Ovary (tissue), 9 donors: Measurements from ENCODE around the gene UGT1A5. TPM values are rescaled to one million over a fixed set of nuclear protein-coding genes. Genes with fewer than 3 reads are reported as not detected.

Experiments used
- DNase-seq, 5 donors: peaks; one replicate each; pipeline ENCODE4 v3.0.0-alpha.2; 2019 to 2020
- H3K27ac ChIP-seq, 2 donors: fragments of 200-600 bp; one replicate each; pipeline versions ENCODE4 v1.5.1 to v1.8.0; 2019 to 2022
- H3K27me3 ChIP-seq: fragments of 200-600 bp; one replicate; pipeline ENCODE4 v1.8.0; 2022
- H3K36me3 ChIP-seq: fragments of 200-600 bp; sonication (generic); one replicate; pipeline ENCODE4 v1.5.1; 2019
- H3K4me1 ChIP-seq: one replicate; pipeline ENCODE4 v1.8.1; 2013; ENCODE audit warnings: mild to moderate bottlenecking, moderate library complexity; ENCODE audit not compliant: insufficient read depth
- H3K4me3 ChIP-seq: fragments of 200-600 bp; sonication (generic); one replicate; pipeline ENCODE4 v1.5.1; 2017
- H3K9me3 ChIP-seq, 2 donors: fragments of 200-600 bp in 1 of 2; sonication (generic) in 1 of 2; one replicate each; pipeline versions ENCODE4 v1.5.1 to v1.8.1; 2013 to 2019; ENCODE audit warnings: mild to moderate bottlenecking in 1 of 2, moderate library complexity in 1 of 2
- EP300 ChIP-seq: sonication (generic); formaldehyde crosslinking; IDR thresholded peaks from one replicate; pipeline ENCODE4 v1.6.1; 2017; ENCODE audit warnings: antibody characterized with exemption
- POLR2A ChIP-seq: fragments of 450-650 bp; IDR thresholded peaks from one replicate; pipeline ENCODE4 v1.6.1; 2017; ENCODE audit warnings: antibody characterized with exemption, mild to moderate bottlenecking, moderate library complexity
- WGBS, 3 donors: extraction: QIAGEN DNeasy Blood & Tissue Kit in 1 of 3; methylation state at CpG; one replicate each; pipeline versions ENCODE4 v1.1.5 to v1.1.7; 2013 to 2017; 5-methylcytosine and 5-hydroxymethylcytosine counted together
- intact Hi-C, 4 donors: fragments of 100-400 bp; cut with DNase I; formaldehyde crosslinking; loops; one replicate each; pipeline versions ENCODE4 v1.11.0 to v1.15.1; 2022 to 2023
- polyA plus RNA-seq, 2 donors: library from polyadenylated mRNA; stranded (reverse); fragments of 200-250 nt in 1 of 2; fragments of 350-450 nt in 1 of 2; fragmentation: Illumina TruSeq in 1 of 2; extraction: RNeasy Lipid Tissue Mini Kit (QIAGEN cat#74804) in 1 of 2; gene quantifications; one replicate each; pipeline ENCODE4 v1.2.3, GENCODE V29; 2013 to 2014
- total RNA-seq, 7 donors: library from RNA; depleted of rRNA in 2 of 7; stranded (reverse); fragments of >200 nt in 2 of 7; fragmentation: NEBNext Ultra II Directional in 3 of 7; extraction: Animal tissue kit (Norgen Biotek cat#: 25700) in 3 of 7; gene quantifications; one replicate each; pipeline versions ENCODE4 v1.1.0 to v1.2.4, GENCODE V29; 2016 to 2023
- TF ChIP-seq, protein P1 (sequence below), 3 donors: fragments of 450-650 bp in 2 of 3; fragments of 200-600 bp in 1 of 3; IDR thresholded peaks; one replicate each; pipeline versions ENCODE4 v1.5.1 to v1.8.0; 2016 to 2022; ENCODE audit warnings: antibody characterized with exemption in 3 of 3, mild to moderate bottlenecking in 1 of 3
- donor health status: DM: no; HTN: no; CAD: no; lungs with moderate emphysema.
- donor health status: DM: no; HTN: no; CAD: no.
- donor health status: Bipolar disorder and iron deficiency.
- donor health status: DM: yes; HTN: yes; CAD: no.
- donor health status: DM: no; HTN: no; CAD: no.
- donor health status: DM: yes; HTN: yes; CAD: no.

UGT1A5 gene
- total and polyA plus RNA-seq, 9 donors, result not detected

DNA sequence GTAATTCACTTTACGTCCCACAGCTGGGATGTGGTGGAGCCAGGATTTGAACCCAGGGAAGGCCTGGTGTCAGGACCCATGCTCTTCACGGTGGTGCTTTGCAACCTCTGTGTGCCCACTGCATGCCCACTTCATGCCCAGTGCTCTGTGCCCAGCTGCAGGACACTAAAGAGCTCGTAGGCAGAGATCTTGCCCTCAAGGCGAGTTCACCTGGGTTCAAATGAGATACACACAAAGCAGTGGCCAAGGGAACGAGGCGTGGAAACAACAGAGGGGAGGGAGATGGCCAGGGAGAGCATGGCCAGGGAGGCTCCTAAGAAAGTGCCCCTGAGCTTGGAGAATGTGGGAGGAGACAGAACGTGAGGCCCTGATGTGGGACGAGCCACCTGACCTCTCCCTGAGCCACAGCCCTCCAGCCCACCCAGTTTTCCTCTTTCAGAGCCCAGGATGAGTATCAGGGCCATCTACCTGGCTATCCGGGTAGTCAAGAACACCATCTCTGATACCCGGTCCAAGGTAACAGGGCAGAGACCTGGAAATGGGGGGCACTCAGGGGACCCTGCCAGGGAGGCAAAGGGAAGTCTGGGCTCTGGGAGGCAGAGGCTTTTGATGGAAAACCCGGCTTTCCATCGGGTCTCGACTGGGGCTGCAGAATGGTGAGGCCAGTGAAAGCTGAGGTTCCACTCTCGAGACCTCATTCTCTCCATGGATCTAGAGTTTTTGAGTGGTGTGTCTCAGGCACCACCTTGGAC, 85.8 kb downstream of the UGT1A5 start:
- intact Hi-C loops, result no loop called here
- DNase-seq, result peak in 1 of 5 donors; percentile 9
- Histone ChIP-seq H3K4me1 (no peaks in the 10 kb centered on the region), H3K4me3 (no peak overlapping the region), H3K36me3 (no peaks in the 10 kb centered on the region), H3K27me3 (no peaks in the 10 kb centered on the region), H3K27ac (no peak overlapping the region), H3K9me3 (no peaks in the 10 kb centered on the region)
- WGBS, 3 donors, result 71 to 78% (median 77%) methylated on average over 14 of the region's 14 CpGs
- TF ChIP-seq POLR2A, result no peak
- TF ChIP-seq, protein P1, sequence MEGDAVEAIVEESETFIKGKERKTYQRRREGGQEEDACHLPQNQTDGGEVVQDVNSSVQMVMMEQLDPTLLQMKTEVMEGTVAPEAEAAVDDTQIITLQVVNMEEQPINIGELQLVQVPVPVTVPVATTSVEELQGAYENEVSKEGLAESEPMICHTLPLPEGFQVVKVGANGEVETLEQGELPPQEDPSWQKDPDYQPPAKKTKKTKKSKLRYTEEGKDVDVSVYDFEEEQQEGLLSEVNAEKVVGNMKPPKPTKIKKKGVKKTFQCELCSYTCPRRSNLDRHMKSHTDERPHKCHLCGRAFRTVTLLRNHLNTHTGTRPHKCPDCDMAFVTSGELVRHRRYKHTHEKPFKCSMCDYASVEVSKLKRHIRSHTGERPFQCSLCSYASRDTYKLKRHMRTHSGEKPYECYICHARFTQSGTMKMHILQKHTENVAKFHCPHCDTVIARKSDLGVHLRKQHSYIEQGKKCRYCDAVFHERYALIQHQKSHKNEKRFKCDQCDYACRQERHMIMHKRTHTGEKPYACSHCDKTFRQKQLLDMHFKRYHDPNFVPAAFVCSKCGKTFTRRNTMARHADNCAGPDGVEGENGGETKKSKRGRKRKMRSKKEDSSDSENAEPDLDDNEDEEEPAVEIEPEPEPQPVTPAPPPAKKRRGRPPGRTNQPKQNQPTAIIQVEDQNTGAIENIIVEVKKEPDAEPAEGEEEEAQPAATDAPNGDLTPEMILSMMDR (IDR thresholded peaks at IDR 0.05), result no peak
- TF ChIP-seq EP300, result no peak

DNA sequence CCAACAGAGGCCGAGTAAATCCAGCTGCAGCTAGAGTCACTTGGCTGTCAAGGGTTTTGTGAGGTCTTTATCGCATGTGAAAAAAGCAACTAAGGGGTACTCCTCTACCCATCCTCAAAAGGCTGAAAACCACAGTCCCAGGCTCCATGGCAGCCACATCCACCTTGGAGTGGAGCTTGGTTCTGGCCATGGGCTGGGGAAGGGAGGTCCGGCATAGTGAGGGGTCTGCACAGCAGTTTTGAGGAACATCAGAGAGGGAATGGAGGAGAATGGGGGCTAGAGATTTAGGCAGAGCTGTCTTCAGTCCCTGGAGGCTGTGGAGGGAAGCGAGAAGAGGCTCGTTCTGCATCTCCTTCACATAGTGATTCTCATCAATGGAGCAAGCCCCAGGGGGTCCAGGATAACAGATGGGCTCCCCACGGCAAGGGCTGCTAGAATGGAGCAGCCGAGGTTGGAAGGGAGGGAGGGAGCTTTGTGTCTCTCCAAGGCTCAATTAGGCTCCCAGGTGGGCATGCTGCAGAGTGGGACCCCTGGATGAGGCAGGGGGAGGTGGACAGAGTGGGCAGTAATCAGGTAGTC, 86.5 kb downstream of the UGT1A5 start:
- H3K4me3 ChIP-seq, result no peak overlapping the region
- no peaks in the 10 kb centered on the region for H3K36me3 ChIP-seq
- H3K27me3 ChIP-seq, result no peaks in the 10 kb centered on the region
- no peak for DNase-seq
- intact Hi-C loops, result no loop called here
- H3K27ac ChIP-seq, result no peak overlapping the region
- WGBS, 3 donors, result 58 to 61% (median 59%) methylated on average over 7 of the region's 7 CpGs
- H3K9me3 ChIP-seq, result no peaks in the 10 kb centered on the region
- TF ChIP-seq EP300, result no peak
- TF ChIP-seq, protein P1 (IDR thresholded peaks at IDR 0.05), result no peak
- TF ChIP-seq POLR2A, result no peak
- no peaks in the 10 kb centered on the region for H3K4me1 ChIP-seq

DNA sequence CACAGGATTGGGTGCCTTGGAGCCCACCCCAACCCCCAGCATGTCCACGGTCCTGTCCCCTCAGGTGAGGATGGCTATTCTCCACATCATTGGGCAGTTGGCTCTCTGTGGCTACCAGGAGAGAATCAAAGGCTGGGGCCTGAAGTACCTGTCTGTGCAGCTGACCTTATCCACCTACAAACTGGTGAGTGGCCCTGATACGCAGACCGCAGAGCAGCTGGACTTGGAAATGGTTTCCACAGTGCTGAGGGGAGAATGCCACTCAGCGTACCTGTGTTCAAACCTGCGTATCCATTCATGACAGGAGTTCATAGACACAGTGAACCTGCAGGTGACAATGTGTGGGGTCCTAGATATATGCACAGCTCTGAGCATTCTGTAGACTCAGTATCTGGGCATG, 87.0 kb downstream of the UGT1A5 start:
- intact Hi-C loops, result no loop called here
- no peak for TF ChIP-seq POLR2A
- TF ChIP-seq EP300, result no peak
- TF ChIP-seq, protein P1 (IDR thresholded peaks at IDR 0.05), result no peak
- 39 to 82% (median 42%) methylated on average over 5 of the region's 5 CpGs for WGBS, 3 donors

DNA sequence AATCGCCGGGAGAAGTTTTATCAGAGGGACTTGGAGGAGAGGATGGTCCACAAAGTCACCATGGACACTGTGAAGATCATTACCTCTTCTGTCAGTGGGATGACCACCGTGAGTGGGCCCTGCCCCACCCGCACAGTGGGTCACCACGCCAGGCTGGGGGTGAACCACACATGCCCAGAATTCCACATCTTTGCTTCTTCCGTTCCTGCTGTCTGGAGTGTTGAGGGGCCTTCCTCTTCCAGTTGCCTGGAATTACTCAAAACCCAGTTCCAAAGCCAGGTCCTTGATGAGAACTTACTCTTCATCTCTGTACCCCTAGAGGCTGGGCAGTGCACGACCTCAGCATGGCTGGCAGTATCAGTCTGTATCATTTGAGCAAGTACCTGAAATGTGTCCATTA, 87.5 kb downstream of the UGT1A5 start:
- no peaks in the 10 kb centered on the region for H3K9me3 ChIP-seq
- TF ChIP-seq EP300 (no peak), POLR2A (no peak)
- TF ChIP-seq, protein P1 (IDR thresholded peaks at IDR 0.05), result no peak
- intact Hi-C loops, result no loop called here
- peak in 1 of 5 donors; percentile 9 for DNase-seq
- 71 to 79% (median 78%) methylated on average over 7 of the region's 7 CpGs for WGBS, 3 donors
- H3K36me3 ChIP-seq, result no peaks in the 10 kb centered on the region
- no peak overlapping the region for H3K4me3 ChIP-seq
- H3K4me1 ChIP-seq, result no peaks in the 10 kb centered on the region
- no peaks in the 10 kb centered on the region for H3K27me3 ChIP-seq
- no peak overlapping the region for H3K27ac ChIP-seq

More for the DNA sequence above, 87.0 kb downstream of the UGT1A5 start:
- H3K9me3 ChIP-seq, result no peaks in the 10 kb centered on the region
- peak in 2 of 5 donors; percentile 3 to 7 for DNase-seq
- H3K4me1 ChIP-seq, result no peaks in the 10 kb centered on the region
- H3K36me3 ChIP-seq, result no peaks in the 10 kb centered on the region
- H3K4me3 ChIP-seq, result no peak overlapping the region
- no peaks in the 10 kb centered on the region for H3K27me3 ChIP-seq
- no peak overlapping the region for H3K27ac ChIP-seq
